ENCODE measurements around the gene RHBDD1. TPM values are rescaled to one million over a fixed set of nuclear protein-coding genes. Genes with fewer than 3 reads are reported as not detected.

The RHBDD1 gene
- total and polyA plus RNA-seq, 2 donors (not counting 3 experiments of a cell fraction or from before 2014, with no cell fraction given), result 6.8 to 19.4 TPM

DNA sequence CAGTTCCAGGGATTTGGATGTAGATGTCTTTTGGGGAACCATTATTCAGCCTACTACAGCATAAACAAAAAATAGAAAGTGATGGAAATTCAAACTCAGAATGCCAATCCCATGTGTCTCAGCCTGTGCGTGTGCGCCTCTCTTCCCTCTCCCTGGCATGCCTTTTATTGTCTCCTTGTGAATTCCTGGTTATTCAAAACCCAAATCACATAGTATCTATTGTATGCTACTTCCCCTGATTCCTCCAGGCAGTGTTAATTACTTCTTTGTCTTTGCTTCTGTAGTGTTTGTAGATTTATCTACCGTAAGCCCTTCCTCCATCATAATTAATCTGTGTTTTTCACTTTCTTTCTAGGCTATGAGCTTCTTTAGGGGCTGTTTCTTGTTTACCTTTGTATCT lies 38.9 kb downstream of the RHBDD1 start:
- no peak for FAIRE-seq
- dilution Hi-C loops (cut with MboI; ENCODE audit: extremely low pct_ligation_motif_present, low sequenced_read_pairs) (no loop called here), intact Hi-C loops (cut with micrococcal nuclease) (no loop called here)
- H3K4me2 ChIP-seq (ENCODE audit: insufficient read depth, low read length), result no peak overlapping the region
- no peaks in the 10 kb centered on the region for H3K27me3 ChIP-seq (ENCODE audit: control insufficient read depth in 2 of 2, insufficient read depth in 2 of 2, low read length in 2 of 2)
- ChIA-PET POLR2A (no interaction called here), CTCF (no interaction called here)
- H4K20me1 ChIP-seq (replicated peaks; ENCODE audit: control insufficient read depth, extremely low read depth, insufficient read depth, low read length), result no peaks in the 10 kb centered on the region
- H3K4me1 ChIP-seq (ENCODE audit: control insufficient read depth, extremely low read depth, insufficient read depth, low read length), result no peaks in the 10 kb centered on the region
- H3K36me3 ChIP-seq (ENCODE audit: control insufficient read depth in 2 of 2, extremely low read depth in 1 of 2, insufficient read depth in 2 of 2, low read length in 2 of 2), result no peaks in the 10 kb centered on the region
- no peak overlapping the region for H3K27ac ChIP-seq (ENCODE audit: insufficient read depth, low read depth, low read length)
- H2AFZ ChIP-seq (ENCODE audit: low read depth, low read length), result no peak overlapping the region
- TF ChIP-seq FOS (IDR thresholded peaks at IDR 0.05; ENCODE audit: borderline replicate concordance, insufficient read depth, low read length) (no peak), GATA2 (IDR thresholded peaks at IDR 0.05; ENCODE audit: insufficient read depth, insufficient read length, low read depth, low read length) (no peak), POLR2AphosphoS5 (IDR thresholded peaks at IDR 0.05; ENCODE audit: insufficient read depth, low read depth, low read length) (no peak), MYC (IDR thresholded peaks at IDR 0.05; ENCODE audit: low read depth, low read length) (no peak), POLR2A (IDR thresholded peaks at IDR 0.05; ENCODE audit: low read depth, low read length) (no peak), JUN (IDR thresholded peaks at IDR 0.05; ENCODE audit: borderline replicate concordance, insufficient read depth, insufficient read length, low read depth) (no peak), EZH2 (IDR thresholded peaks at IDR 0.05; ENCODE audit: borderline replicate concordance, low read depth, low read length, severe bottlenecking) (no peak)
- TF ChIP-seq, protein P1, sequence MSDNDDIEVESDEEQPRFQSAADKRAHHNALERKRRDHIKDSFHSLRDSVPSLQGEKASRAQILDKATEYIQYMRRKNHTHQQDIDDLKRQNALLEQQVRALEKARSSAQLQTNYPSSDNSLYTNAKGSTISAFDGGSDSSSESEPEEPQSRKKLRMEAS (IDR thresholded peaks at IDR 0.05; ENCODE audit: insufficient read depth, insufficient read length), result no peak
- TF ChIP-seq, protein P2, sequence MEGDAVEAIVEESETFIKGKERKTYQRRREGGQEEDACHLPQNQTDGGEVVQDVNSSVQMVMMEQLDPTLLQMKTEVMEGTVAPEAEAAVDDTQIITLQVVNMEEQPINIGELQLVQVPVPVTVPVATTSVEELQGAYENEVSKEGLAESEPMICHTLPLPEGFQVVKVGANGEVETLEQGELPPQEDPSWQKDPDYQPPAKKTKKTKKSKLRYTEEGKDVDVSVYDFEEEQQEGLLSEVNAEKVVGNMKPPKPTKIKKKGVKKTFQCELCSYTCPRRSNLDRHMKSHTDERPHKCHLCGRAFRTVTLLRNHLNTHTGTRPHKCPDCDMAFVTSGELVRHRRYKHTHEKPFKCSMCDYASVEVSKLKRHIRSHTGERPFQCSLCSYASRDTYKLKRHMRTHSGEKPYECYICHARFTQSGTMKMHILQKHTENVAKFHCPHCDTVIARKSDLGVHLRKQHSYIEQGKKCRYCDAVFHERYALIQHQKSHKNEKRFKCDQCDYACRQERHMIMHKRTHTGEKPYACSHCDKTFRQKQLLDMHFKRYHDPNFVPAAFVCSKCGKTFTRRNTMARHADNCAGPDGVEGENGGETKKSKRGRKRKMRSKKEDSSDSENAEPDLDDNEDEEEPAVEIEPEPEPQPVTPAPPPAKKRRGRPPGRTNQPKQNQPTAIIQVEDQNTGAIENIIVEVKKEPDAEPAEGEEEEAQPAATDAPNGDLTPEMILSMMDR (IDR thresholded peaks at IDR 0.05; ENCODE audit: extremely low read depth in 1 of 2, insufficient read depth in 1 of 2, low read depth in 1 of 2, low read length in 2 of 2), result no peak
- H3K4me3 ChIP-seq (replicated peaks in 1 of 3; ENCODE audit: insufficient read depth in 1 of 3, low read depth in 1 of 3, low read length in 3 of 3), result no peak overlapping the region
- no peaks in the 10 kb centered on the region for H3K9me1 ChIP-seq (replicated peaks; ENCODE audit: control insufficient read depth, extremely low read depth, insufficient read depth, low read length)
- no peak for DNase-seq (ENCODE audit: low read depth, low spot score)
- H3K9me3 ChIP-seq (replicated peaks; ENCODE audit: control insufficient read depth, insufficient read depth, low read length), result no peaks in the 10 kb centered on the region
- H3K79me2 ChIP-seq (ENCODE audit: control insufficient read depth, insufficient read depth, low read length), result no peaks in the 10 kb centered on the region
- H3K9ac ChIP-seq (replicated peaks; ENCODE audit: extremely low read depth, insufficient read depth, low read length), result no peak overlapping the region
- no TSS peak for BruUV-seq (replicated peaks)
